Keratinocyte (primary cell): ENCODE measurements around the gene HSPB1.

Experiments used
- CTCF ChIP-seq, 3 experiments: IDR thresholded peaks in 1 of 3; conservative IDR thresholded peaks in 1 of 3; optimal IDR thresholded peaks in 1 of 3; 2 replicates in 2 of 3; 3 replicates in 1 of 3; pipeline versions ENCODE3 to v1.5.1; 2011; ENCODE audit warnings: low read length in 3 of 3, mild to moderate bottlenecking in 3 of 3, moderate library complexity in 2 of 3, control low read depth in 1 of 3, inconsistent platforms in 1 of 3; ENCODE audit not compliant: insufficient read depth in 2 of 3; ENCODE audit errors: extremely low read depth in 1 of 3
- EZH2 ChIP-seq: IDR thresholded peaks from one replicate; pipeline ENCODE4 v1.6.1; 2012; ENCODE audit warnings: inconsistent platforms, mild to moderate bottlenecking, low read length, moderate library complexity

GRCh38 chr7:76330261-76330660, 27.8 kb downstream of the HSPB1 start:
- TF ChIP-seq CTCF (optimal IDR thresholded peaks at IDR 0.05 in 1 of 3, IDR thresholded peaks at IDR 0.05 in 1 of 3, conservative IDR thresholded peaks at IDR 0.05 in 1 of 3; ENCODE audit: extremely low read depth in 1 of 3, insufficient read depth in 2 of 3, low read length in 3 of 3), result no peak
- no peak for TF ChIP-seq EZH2
